Measurements from ENCODE around the gene BCL2A1.

BCL2A1 gene

DNA sequence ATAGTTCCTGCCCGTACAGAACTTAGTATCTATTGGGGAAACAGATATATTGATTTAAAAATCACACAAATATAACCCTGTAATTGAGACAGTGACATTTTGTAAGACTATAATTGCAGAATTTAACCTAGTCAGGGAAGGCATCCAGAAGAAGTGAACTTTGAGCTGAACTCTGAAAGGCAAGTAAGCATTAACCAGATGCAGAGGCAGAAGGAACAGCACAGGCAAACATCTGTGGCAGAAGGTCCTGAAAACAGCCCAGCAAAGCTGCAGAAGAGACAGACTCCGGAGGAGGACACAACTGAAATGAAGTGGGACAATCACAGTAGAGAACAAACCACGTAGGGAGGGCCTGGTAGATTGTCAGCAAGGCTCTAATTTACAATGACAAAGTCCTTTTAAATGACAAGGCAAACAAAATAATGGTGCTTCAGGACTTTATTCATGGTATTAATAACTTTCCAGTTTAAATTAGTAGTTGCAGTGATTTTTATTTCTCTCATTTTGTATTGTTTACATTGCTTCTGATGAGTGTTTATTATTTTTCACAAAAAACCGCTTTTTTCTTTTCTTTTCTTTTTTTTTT lies 14.5 kb downstream of the BCL2A1 start:
- TF ChIP-seq CTCF (IDR thresholded peaks at IDR 0.05; ENCODE audit: low read length, missing control alignments), result no peak
- no peak overlapping the region for H3K4me3 ChIP-seq (replicated peaks; ENCODE audit: low read depth, low read length)
- DNase-seq (ENCODE audit: low read depth), result no peak

- H3K4me3 ChIP-seq (replicated peaks; ENCODE audit: low read depth, low read length), result no peak overlapping the region
- no peak for DNase-seq (ENCODE audit: low read depth)
- no peak for TF ChIP-seq CTCF (IDR thresholded peaks at IDR 0.05; ENCODE audit: low read length, missing control alignments)
Observed at GRCh38 chr15:79954661-79955060, 16.3 kb downstream of the BCL2A1 start.

GRCh38 chr15:79953951-79954444 lies 17.0 kb downstream of the BCL2A1 start:
- no peak overlapping the region for H3K4me3 ChIP-seq (replicated peaks; ENCODE audit: low read depth, low read length)
- no peak for DNase-seq (ENCODE audit: low read depth)
- no peak for TF ChIP-seq CTCF (IDR thresholded peaks at IDR 0.05; ENCODE audit: low read length, missing control alignments)

- DNase-seq (ENCODE audit: low read depth), result no peak
- H3K4me3 ChIP-seq (replicated peaks; ENCODE audit: low read depth, low read length), result no peak overlapping the region
- TF ChIP-seq CTCF (IDR thresholded peaks at IDR 0.05; ENCODE audit: low read length, missing control alignments), result no peak
Observed at GRCh38 chr15:79952329-79952728, 18.7 kb downstream of the BCL2A1 start.

DNA sequence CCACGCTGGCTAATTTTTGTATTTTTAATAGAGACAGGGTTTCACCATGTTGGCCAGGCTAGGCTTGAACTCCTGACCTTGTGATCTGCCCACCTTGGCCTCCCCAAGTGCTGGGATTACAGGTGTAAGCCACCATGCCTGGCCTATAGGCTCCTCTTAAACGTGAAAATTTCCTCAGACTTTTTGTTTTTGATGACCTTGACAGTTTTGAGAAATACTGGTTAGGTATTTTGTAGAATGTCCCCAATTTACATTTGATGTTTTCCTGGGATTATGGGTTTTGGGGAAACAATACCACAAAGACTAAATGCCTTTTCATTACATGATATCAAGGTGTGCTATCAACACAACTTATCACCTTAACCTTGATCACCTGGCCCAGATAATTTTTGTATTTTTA lies 20.7 kb downstream of the BCL2A1 start:
- no peak for DNase-seq (ENCODE audit: low read depth)
- no peak overlapping the region for H3K4me3 ChIP-seq (replicated peaks; ENCODE audit: low read depth, low read length)
- TF ChIP-seq CTCF (IDR thresholded peaks at IDR 0.05; ENCODE audit: low read length, missing control alignments), result no peak

- no peak for TF ChIP-seq CTCF (IDR thresholded peaks at IDR 0.05; ENCODE audit: low read length, missing control alignments)
- H3K4me3 ChIP-seq (replicated peaks; ENCODE audit: low read depth, low read length), result no peak overlapping the region
- DNase-seq (ENCODE audit: low read depth), result no peak
Observed at GRCh38 chr15:79948761-79949160, 22.2 kb downstream of the BCL2A1 start.

DNA sequence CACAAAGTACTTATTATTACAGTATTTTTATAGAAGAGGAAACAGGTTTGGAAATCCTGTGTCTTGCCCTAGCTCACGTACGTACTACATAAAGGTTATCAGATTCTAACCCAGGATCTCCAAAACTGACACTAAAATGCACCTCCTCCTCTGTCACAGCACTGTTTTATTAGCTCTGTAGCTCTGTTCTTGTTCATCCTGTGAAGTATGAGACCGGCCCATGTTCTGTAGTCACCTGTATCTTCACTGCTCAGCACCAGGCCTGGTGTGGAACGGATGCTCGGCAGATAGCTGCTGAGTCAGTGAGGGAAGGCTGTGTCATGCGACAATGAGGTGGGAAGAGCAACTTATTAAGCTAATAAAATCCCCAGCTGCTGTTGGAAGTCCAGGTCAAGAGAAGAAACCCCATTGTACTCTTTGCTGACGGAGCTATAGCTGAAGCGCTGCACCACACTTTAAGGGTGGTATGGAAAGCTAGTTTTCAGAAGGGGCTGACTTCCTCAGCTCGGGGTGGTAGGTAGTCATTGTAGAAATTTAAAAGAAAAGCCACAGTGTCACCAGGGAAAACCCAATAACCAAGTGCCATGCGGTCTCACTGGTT lies 22.8 kb downstream of the BCL2A1 start:
- no peak overlapping the region for H3K4me3 ChIP-seq (replicated peaks; ENCODE audit: low read depth, low read length)
- DNase-seq (ENCODE audit: low read depth), result no peak
- no peak for TF ChIP-seq CTCF (IDR thresholded peaks at IDR 0.05; ENCODE audit: low read length, missing control alignments)
